ENCODE results near the gene TRMT6.

GRCh38 chr20:5913166-5913565 is 37.2 kb downstream of the TRMT6 start:
- TF ChIP-seq POLR2AphosphoS2 (IDR thresholded peaks at IDR 0.05; ENCODE audit: low read depth, low read length) (no peak), ZBTB11 (CRISPR knock-in tag; IDR thresholded peaks at IDR 0.05) (no peak), BCL3 (IDR thresholded peaks at IDR 0.05; ENCODE audit: borderline replicate concordance, insufficient read depth, low read depth, low read length, poor library complexity, severe bottlenecking) (no peak), PRDM15 (CRISPR knock-in tag; IDR thresholded peaks at IDR 0.05) (no peak), JUND (IDR thresholded peaks at IDR 0.05; ENCODE audit: low read depth, low read length) (no peak), TAF1 (IDR thresholded peaks at IDR 0.05; ENCODE audit: borderline replicate concordance, low read depth, low read length) (no peak), CTCF (IDR thresholded peaks at IDR 0.05 in 2 of 3, conservative IDR thresholded peaks at IDR 0.05 in 1 of 3; ENCODE audit: control insufficient read depth in 2 of 3, extremely low read depth in 1 of 3, insufficient read depth in 1 of 3, low read depth in 3 of 3, low read length in 3 of 3) (no peak), ELK1 (IDR thresholded peaks at IDR 0.05; ENCODE audit: low read depth, low read length) (no peak), ZBTB40 (IDR thresholded peaks at IDR 0.05; ENCODE audit: borderline replicate concordance) (no peak), POLR2AphosphoS5 (IDR thresholded peaks at IDR 0.05; ENCODE audit: low read length) (no peak), NKRF (conservative IDR thresholded peaks at IDR 0.05) (no peak)

Data from GM12878 (cell line).